Neural crest cell (in vitro differentiated cells): ENCODE results near the gene NXPE1. TPM values are rescaled to one million over a fixed set of nuclear protein-coding genes. Genes with fewer than 3 reads are reported as not detected.
"Not testable (repeated sequence)": the region's sequence is repeated elsewhere in the genome, so short reads cannot be mapped to it uniquely, and the experiment has no call there.

ENCODE experiments used
- DNase-seq: peaks from one replicate; pipeline ENCODE4 v3.0.0; 2021; ENCODE audit warnings: low read depth, mixed read lengths, low spot score
- H3K27ac Mint-ChIP-seq: one replicate; pipeline ENCODE4 v1.8.0; 2021; ENCODE audit warnings: mild to moderate bottlenecking, mixed read lengths; ENCODE audit not compliant: unreplicated experiment
- H3K27me3 Mint-ChIP-seq: 2 replicates; pipeline ENCODE4 v1.8.0; 2021; ENCODE audit warnings: low read depth, mild to moderate bottlenecking, mixed read lengths
- H3K36me3 Mint-ChIP-seq: 2 replicates; pipeline ENCODE4 v1.8.0; 2021; ENCODE audit warnings: low read depth, mild to moderate bottlenecking, mixed read lengths
- H3K4me1 Mint-ChIP-seq: 2 replicates; pipeline ENCODE4 v1.8.0; 2021; ENCODE audit warnings: mixed read lengths
- H3K4me3 Mint-ChIP-seq: one replicate; pipeline ENCODE4 v1.8.0; 2021; ENCODE audit warnings: mild to moderate bottlenecking, mixed read lengths
- H3K9me3 Mint-ChIP-seq: 2 replicates; pipeline ENCODE4 v1.8.0; 2021; ENCODE audit warnings: mixed read lengths
- long read RNA-seq: library from polyadenylated mRNA; unstranded; transcript quantifications from one replicate; pipeline ENCODE4 v2.0.0, GENCODE V29; 2020
- total RNA-seq: library from RNA; stranded (reverse); gene quantifications from 2 replicates; pipeline ENCODE4 v1.2.1, GENCODE V29; 2021
- TF ChIP-seq, protein P1 (sequence below): fragments of 200-600 bp; sonication (generic); conservative IDR thresholded peaks from 2 replicates; pipeline ENCODE4 v1.5.0; 2021; ENCODE audit warnings: antibody characterized with exemption, mild to moderate bottlenecking

The NXPE1 gene
- total RNA-seq = not detected in 2 replicates
- long read RNA-seq = 0 reads

DNA sequence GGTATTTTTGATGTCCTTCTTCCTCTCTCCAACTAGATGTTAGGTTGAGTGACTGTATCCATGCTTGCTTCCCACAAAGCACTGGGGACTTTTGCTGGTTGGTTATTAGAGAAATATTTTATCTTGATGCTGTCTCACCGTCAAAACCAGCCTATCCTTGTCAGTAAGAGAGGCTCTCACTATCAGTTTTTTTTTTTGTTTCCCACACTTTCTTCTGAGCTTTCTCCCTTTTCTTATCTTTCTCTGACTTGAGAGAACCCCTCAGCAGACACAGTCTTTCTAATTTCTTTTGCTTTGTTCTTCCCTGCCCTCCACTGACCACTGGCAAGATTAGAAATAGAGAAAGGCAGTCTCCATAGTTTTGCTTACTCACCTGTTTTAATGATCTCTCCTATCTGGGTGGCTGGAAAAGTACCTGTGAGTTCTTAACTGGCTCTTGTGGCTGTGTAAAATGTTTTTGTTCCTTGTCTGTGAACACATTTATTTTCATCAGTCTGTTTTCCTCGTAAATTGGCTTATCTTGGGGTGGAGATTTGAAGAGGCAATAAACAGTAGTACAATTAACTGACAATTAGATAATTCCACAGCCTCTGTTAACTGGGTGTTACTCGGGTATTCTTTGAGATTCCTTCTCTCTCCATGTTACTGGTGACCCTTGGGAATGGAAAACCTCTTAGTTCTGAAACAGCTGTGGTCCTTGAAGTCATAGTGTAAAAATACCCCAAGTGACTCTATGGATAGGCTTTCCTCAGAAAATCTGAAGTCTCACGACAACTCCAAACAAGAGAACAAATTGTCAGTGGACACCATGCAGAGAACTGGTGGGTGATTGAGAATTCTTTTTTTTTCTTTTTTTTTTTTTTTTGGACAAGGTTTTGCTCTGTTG, at the start of gene NXPE1:
Gene NXPE1 (minus strand): TSS at position 457 of the 886 bp plus-strand sequence. CDS start 8,680 bp downstream, outside the sequence.
- H3K4me1 Mint-ChIP-seq = no peaks in the 10 kb centered on the region
- H3K36me3 Mint-ChIP-seq = no peaks in the 10 kb centered on the region
- DNase-seq = no peak
- H3K27ac Mint-ChIP-seq = no peak within 1 kb of the TSS
- TF ChIP-seq, protein P1, sequence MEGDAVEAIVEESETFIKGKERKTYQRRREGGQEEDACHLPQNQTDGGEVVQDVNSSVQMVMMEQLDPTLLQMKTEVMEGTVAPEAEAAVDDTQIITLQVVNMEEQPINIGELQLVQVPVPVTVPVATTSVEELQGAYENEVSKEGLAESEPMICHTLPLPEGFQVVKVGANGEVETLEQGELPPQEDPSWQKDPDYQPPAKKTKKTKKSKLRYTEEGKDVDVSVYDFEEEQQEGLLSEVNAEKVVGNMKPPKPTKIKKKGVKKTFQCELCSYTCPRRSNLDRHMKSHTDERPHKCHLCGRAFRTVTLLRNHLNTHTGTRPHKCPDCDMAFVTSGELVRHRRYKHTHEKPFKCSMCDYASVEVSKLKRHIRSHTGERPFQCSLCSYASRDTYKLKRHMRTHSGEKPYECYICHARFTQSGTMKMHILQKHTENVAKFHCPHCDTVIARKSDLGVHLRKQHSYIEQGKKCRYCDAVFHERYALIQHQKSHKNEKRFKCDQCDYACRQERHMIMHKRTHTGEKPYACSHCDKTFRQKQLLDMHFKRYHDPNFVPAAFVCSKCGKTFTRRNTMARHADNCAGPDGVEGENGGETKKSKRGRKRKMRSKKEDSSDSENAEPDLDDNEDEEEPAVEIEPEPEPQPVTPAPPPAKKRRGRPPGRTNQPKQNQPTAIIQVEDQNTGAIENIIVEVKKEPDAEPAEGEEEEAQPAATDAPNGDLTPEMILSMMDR = no peak
- no peaks in the 10 kb centered on the region for H3K27me3 Mint-ChIP-seq
- H3K9me3 Mint-ChIP-seq = no peaks in the 10 kb centered on the region
- H3K4me3 Mint-ChIP-seq = no peak within 1 kb of the TSS

DNA sequence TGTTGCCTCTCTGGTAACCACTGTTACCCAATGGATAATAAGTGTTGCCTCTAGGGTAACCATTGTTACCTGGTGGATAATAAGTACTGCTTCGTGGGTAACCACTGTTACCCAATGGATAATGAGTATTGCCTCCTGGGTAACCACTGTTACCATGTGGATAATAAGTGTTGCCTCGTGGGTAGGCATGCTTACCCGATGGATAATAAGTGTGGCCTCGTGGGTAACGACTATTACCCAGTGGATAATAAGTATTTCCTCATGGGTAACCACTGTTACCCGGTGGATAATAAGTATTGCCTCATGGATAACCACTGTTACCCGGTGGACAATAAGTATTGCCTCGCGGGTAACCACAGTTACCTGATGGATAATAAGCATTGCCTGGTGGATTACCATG, 49.7 kb upstream of the NXPE1 start:
- Mint-ChIP-seq H3K27ac (no peak overlapping the region), H3K4me3 (no peak overlapping the region), H3K9me3 (peaks cover 8% of the 10 kb centered on the region), H3K36me3 (peaks cover 3% of the 10 kb centered on the region), H3K27me3 (no peaks in the 10 kb centered on the region), H3K4me1 (no peaks in the 10 kb centered on the region)
- TF ChIP-seq, protein P1 = no peak
- DNase-seq = no peak

DNA sequence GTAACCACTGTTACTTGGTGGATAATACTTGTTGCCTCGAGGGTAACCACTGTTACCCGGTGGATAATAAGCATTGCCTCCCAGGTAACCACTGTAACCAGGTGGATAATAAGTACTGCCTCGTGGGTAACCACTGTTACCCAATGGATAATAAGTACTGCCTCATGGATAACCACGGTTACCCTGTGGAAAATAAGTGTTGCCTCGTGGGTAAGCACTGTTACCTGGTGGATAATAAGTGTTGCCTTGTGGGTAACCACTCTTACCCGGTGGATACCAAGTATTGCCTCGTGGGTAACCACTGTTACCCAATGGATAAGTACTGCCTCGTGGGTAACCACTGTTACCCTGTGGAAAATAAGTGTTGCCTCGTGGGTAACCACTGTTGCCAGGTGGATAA, 48.9 kb upstream of the NXPE1 start:
- not testable (repeated sequence) for DNase-seq, H3K4me3 Mint-ChIP-seq, H3K36me3 Mint-ChIP-seq, H3K4me1 Mint-ChIP-seq, H3K27me3 Mint-ChIP-seq, H3K27ac Mint-ChIP-seq
- peaks cover 11% of the 10 kb centered on the region for H3K9me3 Mint-ChIP-seq

DNA sequence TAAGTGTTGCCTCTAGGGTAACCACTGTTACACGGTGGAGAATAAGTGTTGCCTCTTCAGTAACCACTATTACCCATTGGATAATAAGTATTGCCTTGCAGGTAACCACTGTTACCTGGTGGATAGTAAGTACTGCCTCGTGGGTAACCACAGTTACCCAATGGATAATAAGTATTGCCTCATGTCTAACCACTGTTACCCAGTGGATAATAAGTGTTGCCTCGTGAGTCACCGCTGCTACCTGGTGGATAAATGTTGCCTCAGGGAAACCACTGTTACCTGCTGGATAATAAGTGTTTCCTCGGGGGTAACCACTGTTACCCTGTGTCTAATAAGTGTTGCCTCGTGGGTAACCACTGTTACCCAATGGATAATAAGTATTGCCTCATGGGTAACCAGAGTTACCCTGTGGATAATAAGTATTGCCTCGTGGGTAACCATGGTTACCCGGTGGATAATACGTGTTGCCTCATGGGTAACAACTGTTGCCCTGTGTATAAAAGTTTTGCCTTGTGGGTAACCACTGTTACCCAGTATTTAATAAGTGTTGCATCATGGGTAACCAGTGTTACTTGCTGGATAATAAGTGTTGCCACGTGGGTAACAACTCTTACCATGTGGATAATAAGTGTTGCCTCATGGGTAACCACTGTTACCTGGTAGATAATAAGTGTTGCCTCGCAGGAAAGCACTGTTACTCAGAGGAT, 48.2 kb upstream of the NXPE1 start:
- peaks cover 17% of the 10 kb centered on the region for H3K9me3 Mint-ChIP-seq
- H3K4me1 Mint-ChIP-seq = no peaks in the 10 kb centered on the region

DNA sequence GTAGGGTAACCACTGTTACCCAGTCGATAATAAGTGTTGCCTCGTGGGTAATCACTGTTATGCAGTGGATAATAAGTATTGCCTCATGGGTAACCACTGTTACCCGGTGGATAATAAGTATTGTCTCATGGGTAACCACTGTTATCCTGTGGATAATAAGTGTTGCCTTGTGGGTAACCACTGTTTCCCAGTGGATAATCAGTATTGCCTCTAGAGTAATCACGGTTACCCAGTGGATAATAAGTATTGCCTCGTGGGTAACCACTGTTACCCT, 47.1 kb upstream of the NXPE1 start:
- H3K36me3 Mint-ChIP-seq, H3K27me3 Mint-ChIP-seq, H3K27ac Mint-ChIP-seq, DNase-seq, H3K4me1 Mint-ChIP-seq, H3K4me3 Mint-ChIP-seq: not testable (repeated sequence)
- H3K9me3 Mint-ChIP-seq = peaks cover 14% of the 10 kb centered on the region

More for the DNA sequence above, 48.2 kb upstream of the NXPE1 start:
- TF ChIP-seq, protein P1 = no peak
- no peak overlapping the region for H3K27ac Mint-ChIP-seq
- H3K36me3 Mint-ChIP-seq = peaks cover 3% of the 10 kb centered on the region
- H3K4me3 Mint-ChIP-seq = no peak overlapping the region
- no peaks in the 10 kb centered on the region for H3K27me3 Mint-ChIP-seq
- DNase-seq = no peak

DNA sequence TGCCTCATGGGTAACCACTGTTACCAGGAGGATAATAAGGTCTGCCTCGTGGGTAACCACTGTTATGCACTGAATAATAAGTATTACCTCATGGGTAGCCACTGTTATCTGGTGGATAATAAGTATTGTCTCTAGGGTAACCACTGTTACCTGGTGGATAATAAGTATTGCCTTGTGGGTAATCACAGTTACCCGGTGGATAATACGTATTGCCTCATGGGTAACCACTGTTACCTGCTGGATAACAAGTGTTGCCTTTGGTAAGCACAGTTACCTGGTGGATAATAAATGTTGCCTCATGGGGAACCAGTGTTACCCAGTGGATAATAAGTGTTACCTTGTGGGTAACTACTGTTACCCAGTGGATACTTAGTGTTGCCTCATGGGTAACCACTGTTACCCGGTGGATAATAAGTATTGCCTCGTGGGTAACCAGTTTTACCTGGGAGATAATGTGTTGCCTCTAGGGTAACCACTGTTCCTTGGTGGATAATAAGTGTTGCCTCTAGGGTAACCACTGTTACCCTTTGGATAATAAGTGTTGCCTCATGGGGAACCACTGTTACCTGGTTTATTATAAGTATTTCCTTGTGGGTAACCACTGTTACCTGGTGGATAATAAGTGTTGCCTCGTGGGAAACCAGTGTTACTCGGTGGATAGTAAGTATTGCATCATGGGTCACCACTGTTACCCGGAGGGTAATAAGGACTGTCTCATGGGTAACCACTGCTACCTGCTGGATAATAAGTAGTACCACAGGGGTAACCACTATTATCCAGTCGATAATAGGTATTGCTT, 46.5 kb upstream of the NXPE1 start:
- H3K36me3 Mint-ChIP-seq = no peaks in the 10 kb centered on the region
- TF ChIP-seq, protein P1 = no peak
- H3K9me3 Mint-ChIP-seq = peaks cover 14% of the 10 kb centered on the region
- H3K27me3 Mint-ChIP-seq = no peaks in the 10 kb centered on the region
- no peak for DNase-seq
- no peak overlapping the region for H3K4me3 Mint-ChIP-seq
- no peak overlapping the region for H3K27ac Mint-ChIP-seq
- H3K4me1 Mint-ChIP-seq = no peaks in the 10 kb centered on the region
